Gastrocnemius medialis (tissue), 4 donors: Measurements from ENCODE around the gene OGFOD2.

Experiments
- POLR2A ChIP-seq, 2 donors: fragments of 450-650 bp; IDR thresholded peaks; one replicate each; pipeline ENCODE4 v1.6.1; 2017; ENCODE audit warnings: antibody characterized with exemption in 2 of 2, mild to moderate bottlenecking in 2 of 2, moderate library complexity in 2 of 2
- TF ChIP-seq, protein P1 (sequence below), 5 experiments: fragments of 450-650 bp in 3 of 5; fragments of 200-600 bp in 2 of 5; sonication (generic) in 2 of 5; IDR thresholded peaks in 4 of 5; conservative IDR thresholded peaks in 1 of 5; 1 replicate in 4 of 5; 2 replicates in 1 of 5; pipeline ENCODE4 v1.5.1; 2016 to 2019; ENCODE audit warnings: antibody characterized with exemption in 5 of 5, mild to moderate bottlenecking in 3 of 5, moderate library complexity in 3 of 5

DNA sequence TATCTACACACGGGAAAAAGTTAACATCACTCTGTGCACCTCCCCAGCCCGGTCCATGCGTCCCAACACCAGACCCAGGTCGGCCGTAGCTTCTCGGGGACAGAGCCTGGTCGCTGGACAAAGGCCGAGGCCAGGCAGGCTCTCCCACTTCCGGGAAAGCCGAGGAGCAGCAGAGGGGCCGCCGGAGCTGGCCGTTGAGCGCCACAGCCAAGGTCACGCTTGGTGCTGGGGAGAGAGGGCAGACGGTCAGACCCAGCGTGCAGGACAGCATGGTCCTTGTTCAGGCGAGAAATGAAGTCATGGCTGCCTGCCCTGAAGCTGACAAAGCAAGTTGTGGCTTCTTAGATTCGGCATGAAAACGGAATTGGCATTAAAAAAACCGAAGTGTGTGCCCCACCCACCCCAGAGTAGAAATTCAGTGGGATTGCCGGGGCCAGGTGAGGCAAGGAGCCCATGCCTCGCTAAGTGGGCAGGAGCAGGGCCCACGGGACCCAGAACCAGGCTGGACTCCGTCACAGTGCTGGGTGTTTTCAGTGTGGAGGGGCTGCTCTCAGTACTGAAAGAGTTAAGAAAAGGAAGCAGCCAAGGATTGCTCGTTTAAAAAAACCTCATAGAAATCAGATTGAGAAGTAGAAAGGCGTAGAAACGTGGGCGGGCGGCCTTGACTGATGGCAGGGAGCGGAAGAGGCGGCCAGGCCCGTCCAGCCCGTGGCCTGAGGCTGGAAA, 9.7 kb downstream of the OGFOD2 start:
- TF ChIP-seq, protein P1, sequence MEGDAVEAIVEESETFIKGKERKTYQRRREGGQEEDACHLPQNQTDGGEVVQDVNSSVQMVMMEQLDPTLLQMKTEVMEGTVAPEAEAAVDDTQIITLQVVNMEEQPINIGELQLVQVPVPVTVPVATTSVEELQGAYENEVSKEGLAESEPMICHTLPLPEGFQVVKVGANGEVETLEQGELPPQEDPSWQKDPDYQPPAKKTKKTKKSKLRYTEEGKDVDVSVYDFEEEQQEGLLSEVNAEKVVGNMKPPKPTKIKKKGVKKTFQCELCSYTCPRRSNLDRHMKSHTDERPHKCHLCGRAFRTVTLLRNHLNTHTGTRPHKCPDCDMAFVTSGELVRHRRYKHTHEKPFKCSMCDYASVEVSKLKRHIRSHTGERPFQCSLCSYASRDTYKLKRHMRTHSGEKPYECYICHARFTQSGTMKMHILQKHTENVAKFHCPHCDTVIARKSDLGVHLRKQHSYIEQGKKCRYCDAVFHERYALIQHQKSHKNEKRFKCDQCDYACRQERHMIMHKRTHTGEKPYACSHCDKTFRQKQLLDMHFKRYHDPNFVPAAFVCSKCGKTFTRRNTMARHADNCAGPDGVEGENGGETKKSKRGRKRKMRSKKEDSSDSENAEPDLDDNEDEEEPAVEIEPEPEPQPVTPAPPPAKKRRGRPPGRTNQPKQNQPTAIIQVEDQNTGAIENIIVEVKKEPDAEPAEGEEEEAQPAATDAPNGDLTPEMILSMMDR (IDR thresholded peaks at IDR 0.05 in 4 of 5, conservative IDR thresholded peaks at IDR 0.05 in 1 of 5), result no peak
- no peak for TF ChIP-seq POLR2A (IDR thresholded peaks at IDR 0.05)
